Stimulated activated CD8-positive, alpha-beta memory T cell treated with anti-CD3 and anti-CD28 coated beads, Interleukin-4, amount 100 ng/mL, for 4 hours (primary cell): ENCODE results near the gene PFKFB2.

Experiments
- DNase-seq, 2 donors: peaks; one replicate each; pipeline ENCODE4 v3.0.0-alpha.2; 2020; ENCODE audit warnings: low read depth in 2 of 2, low spot score in 1 of 2

PFKFB2 gene

GRCh38 chr1:207064561-207064960 lies 11.5 kb downstream of the PFKFB2 start:
- DNase-seq = no peak

DNA sequence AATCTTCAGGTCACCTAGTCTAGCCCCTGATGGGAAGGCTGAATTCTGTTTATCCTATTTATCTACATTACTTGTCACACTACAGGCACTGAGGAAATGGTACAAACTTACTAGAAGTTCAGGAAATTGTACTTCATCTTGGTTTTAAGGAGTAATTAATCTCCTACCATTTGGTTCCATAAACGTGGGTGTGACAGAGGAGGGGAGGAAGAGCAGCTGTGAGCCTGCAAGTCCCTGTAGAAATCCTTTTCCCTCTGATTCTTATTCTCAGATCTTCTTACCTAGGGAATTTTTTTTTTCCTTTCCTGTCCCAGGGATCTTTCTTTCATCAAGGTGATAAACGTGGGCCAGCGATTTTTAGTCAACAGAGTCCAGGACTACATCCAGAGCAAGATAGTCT lies 14.1 kb downstream of the PFKFB2 start:
- no peak for DNase-seq

DNA sequence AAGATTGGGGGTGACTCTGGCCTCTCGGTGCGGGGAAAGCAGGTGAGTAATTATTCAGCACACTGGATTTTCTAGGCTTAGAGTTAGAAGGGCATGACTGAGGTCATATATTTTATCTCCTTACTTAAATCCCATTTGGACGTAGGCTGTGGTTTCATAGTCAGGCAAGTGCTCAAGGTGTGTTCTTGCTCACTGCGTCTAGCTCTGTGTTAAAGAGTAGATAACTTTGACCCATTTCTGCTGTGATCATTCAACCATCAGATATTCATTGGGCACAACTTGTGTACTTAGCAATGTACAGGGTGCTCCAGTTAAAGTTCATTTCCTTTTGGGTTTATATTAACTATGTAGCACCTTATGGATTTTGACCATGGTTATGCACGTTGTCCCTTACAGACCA lies 14.6 kb downstream of the PFKFB2 start:
- no peak for DNase-seq

DNA sequence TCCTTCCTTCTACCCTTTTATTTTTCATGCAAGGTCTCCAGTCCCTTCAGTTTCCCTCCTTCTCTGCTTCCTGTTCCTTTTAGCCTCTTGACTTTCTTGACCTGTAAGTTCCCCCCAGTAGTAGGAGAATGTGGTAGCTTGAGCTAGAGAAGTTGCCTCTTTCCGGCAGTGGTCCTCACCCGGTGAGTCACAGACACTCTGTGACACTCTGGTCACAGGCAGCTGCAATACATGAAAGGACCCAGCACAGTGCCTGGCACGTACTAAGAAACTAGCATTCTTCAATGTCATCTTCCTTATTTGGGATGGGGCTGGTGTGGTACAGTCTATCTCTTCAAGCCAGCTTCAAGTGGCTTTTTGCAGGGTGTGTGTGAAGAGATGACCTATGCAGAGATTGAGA lies 16.0 kb downstream of the PFKFB2 start:
- no peak for DNase-seq

DNA sequence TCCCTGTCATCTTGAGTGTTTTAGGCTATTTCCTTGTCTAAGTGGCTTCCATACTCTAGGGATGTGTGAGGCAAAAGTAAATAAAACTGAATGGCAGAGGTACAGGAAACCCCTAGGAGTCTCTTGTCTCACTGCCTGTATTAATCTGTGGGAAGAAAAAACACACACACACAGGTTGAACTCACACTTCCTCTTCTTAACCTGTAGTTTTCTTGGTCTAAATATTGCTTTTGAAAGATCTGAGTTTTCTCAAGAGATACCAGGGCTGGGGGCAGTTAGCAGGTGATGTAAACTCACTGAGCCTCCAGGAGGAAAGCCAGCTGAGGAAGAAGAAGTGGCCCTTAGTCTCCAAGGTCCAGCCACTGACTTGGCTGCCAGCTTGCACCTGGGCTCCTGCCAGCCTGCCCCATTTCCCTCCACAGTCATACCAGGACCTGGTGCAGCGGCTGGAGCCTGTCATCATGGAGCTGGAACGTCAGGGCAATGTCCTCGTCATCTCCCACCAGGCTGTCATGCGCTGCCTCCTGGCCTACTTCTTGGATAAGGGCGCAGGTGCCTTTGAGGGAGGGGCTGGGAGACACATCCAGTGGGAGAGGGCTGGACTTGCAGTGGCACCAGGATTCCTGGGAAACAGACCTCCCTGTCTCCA lies 16.9 kb downstream of the PFKFB2 start:
- no peak for DNase-seq

- DNase-seq = no peak
Observed at GRCh38 chr1:207070811-207071210, 17.7 kb downstream of the PFKFB2 start.

GRCh38 chr1:207071426-207071825 lies 18.4 kb downstream of the PFKFB2 start:
- DNase-seq = no peak

DNA sequence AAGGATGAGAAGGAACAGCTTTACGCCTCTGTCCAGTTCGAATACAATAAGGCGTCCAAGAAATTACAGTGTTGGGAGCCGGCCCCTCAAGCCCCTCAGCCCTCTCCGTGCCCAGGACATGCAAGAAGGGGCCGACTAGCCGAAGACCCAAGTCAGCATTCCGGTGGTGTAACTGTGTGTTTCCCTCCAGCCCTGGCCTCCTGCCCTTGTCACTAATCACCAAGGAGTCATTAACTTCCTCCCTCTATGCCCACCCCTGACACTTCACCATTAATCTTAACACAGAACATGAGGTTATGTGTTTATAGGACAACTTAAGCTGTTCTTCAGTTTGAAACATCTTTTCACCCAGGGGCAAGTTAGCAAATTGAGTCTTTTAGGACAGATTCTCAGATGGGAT lies 19.2 kb downstream of the PFKFB2 start:
- DNase-seq = no peak

DNA sequence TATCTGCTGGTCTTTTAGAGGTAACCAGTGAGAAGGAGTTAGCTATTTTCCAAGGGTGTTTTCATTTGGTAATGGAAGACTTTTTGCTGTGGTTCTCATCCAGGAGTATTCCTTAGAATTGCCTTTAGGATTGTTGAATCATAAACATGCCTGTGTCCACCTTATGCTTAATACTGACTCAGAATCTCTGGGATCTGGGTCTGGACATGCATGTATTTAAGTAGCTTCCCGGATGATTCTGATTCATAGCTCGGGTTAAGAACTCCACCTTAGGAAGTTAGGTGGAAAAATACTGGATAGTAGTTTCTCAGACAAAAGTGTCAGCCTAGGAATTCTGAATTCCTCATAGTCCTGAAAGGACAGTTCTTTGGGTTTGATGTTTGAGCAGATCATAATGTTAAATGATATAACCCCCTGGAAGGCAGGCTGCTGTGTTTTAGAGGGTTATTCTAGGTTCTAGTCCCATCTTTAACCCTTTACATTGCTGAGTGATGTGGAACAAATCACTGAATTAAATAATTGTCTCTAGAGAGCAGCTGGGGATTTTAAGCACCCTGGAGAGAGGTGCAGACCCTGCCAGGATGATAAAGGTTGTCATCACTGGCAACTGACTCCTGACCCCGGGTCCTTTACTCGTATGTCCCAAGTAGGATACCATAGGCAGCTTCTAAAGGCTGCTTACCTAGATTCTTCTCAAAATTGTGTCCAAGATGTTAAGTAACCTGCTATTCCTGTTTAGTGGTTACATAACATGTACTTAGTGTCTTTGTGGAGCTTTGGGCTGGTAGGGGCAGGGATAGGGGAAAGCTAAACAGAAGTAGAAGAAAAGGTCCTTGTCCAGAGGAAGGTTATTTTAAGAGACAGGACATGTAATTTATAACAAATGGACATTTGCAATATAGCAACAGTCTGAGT lies 21.1 kb downstream of the PFKFB2 start:
- DNase-seq = no peak

DNA sequence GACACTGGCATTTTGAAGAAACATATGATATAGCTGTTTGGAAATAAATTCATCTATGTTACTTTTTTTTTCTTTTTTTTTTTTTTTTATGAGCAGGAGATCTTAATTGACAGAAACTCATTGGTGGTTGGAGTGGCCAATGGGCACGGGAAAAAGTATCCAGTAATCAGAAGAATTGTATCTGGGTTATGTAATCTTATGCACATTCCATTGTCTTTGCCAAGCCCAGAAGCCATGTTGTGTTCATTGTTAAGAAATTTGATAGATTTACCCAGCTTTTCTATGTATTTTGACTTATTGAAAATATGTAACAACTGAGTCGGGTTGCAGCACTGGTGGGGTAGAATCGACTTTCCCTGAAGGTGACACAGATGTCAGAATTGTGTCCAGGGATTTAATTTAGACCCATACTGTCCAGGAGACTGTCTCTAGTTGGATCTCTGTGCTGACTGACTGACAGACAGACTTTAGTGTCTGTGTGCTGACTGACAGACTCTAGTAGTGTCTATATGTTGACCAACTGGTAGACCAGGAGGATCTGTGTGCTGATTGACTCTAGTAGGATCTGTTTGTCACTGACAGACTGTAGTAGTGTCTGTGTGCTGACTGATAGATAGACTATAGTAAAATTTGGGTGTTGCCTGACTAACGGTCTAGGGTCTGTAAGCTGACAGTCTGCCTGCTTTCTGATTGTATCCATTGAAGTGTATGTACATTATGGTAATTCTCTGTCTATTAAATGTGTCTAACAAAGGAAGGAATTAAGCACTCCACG lies 23.3 kb downstream of the PFKFB2 start:
- no peak for DNase-seq

- no peak for DNase-seq
Observed at GRCh38 chr1:207077012-207077411, 23.9 kb downstream of the PFKFB2 start.

GRCh38 chr1:207077470-207078377 lies 24.6 kb downstream of the PFKFB2 start:
- DNase-seq = peak; percentile 13 to 32

- DNase-seq = no peak
Observed at GRCh38 chr1:207078578-207079132, 25.6 kb downstream of the PFKFB2 start.

DNA sequence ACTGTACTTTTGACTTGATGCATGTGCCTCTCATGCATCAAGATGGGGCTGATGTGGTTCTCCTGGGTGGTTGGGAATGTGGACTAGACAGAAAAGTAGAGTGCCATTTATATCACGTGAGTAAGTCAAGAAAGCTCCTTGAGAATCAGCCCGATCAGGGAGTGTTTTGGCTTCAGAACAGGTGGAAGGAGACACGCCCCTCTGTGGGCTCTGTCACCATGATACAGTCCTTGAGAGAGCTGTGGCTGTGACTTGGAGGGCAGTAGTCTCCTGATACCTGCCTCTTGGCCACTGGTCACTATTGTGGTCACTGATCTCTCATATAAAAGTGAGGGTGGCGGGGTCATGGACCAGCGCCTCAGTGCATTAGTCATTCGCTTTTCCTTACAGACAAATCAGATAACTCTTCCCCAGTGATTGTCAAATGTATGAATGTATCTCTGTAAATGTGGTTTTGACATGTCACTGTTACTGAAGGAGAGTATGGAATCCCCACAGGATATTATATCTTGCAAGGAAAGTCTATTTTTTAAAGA lies 26.7 kb downstream of the PFKFB2 start:
- no peak for DNase-seq

DNA sequence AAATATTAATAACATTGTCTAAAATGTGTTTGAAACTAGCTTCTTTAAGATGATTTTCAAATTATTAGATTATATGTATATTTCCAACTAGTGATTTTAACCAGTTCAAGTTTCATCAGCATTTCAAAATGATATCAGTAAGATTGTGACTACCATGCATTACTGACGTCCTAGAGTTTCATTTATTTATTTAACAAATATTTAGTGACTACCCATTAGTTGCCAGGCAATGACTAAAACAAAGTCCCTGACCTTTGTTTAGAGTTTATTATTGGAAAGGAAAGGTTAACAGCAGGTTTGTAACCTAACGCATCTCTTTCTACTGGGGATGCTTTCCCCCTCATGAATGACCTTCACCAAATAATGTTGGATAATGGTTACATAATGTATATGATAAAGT lies 28.0 kb downstream of the PFKFB2 start:
- no peak for DNase-seq

- no peak for DNase-seq
Observed at GRCh38 chr1:207081806-207082205, 28.7 kb downstream of the PFKFB2 start.

DNA sequence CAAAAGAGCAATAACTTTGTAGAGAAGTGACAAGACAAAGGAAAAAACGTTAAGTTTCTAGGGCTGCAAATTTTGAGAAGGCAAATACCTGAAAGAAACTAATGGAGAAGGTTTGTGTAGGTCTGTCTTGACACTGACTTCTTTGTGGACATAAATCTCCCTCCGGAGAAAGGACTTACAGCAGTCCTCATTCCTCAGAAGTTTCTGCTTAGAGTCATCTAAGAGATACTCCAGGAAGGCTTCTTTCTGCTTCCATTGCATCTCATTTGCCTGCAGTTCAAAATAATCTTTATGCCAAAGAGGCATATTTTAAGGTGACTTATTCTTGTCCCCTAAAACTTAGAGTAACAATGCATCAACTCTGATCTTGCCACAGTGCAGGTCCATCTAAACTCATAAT lies 31.2 kb downstream of the PFKFB2 start:
- no peak for DNase-seq

GRCh38 chr1:207084701-207085180 lies 31.7 kb downstream of the PFKFB2 start:
- DNase-seq = peak in 1 of 2 donors; percentile 20

GRCh38 chr1:207085887-207086286 lies 32.8 kb downstream of the PFKFB2 start:
- DNase-seq = no peak

- no peak for DNase-seq
Observed at GRCh38 chr1:207088161-207088560, 35.1 kb downstream of the PFKFB2 start.
